Measurements from ENCODE around the gene PPM1E. TPM values are rescaled to one million over a fixed set of nuclear protein-coding genes. Genes with fewer than 3 reads are reported as not detected.

The PPM1E gene
- total RNA-seq, 4 donors from 2014 or later, result 0.42 to 0.91 (median 0.67) TPM

- no peak for DNase-seq (ENCODE audit: extremely low spot score)
- Histone ChIP-seq H3K4me3 (no peak overlapping the region), H3K36me3 (no peaks in the 10 kb centered on the region), H3K9me3 (no peaks in the 10 kb centered on the region), H3K4me1 (no peaks in the 10 kb centered on the region), H3K27me3 (no peaks in the 10 kb centered on the region), H3K27ac (replicated peaks in 1 of 4) (no peak overlapping the region)
- TF ChIP-seq POLR2A (IDR thresholded peaks at IDR 0.05; ENCODE audit: low read depth) (no peak), POLR2AphosphoS5 (IDR thresholded peaks at IDR 0.05) (no peak), CTCF (IDR thresholded peaks at IDR 0.05) (no peak), EP300 (IDR thresholded peaks at IDR 0.05) (no peak)
- intact Hi-C loops (cut with DNase I), result no loop called here
- WGBS, result 73% methylated on average over 4 of the region's 4 CpGs
Measured at GRCh38 chr17:58783380-58783779, 27.7 kb downstream of the PPM1E start.

- intact Hi-C loops (cut with DNase I), result no loop called here
- no peaks in the 10 kb centered on the region for H3K9me3 ChIP-seq
- H3K4me1 ChIP-seq, result no peaks in the 10 kb centered on the region
- no peak overlapping the region for H3K27ac ChIP-seq (replicated peaks in 1 of 4)
- H3K36me3 ChIP-seq, result no peaks in the 10 kb centered on the region
- no peak for DNase-seq (ENCODE audit: extremely low spot score)
- H3K4me3 ChIP-seq, result no peak overlapping the region
- TF ChIP-seq POLR2A (IDR thresholded peaks at IDR 0.05; ENCODE audit: low read depth) (no peak), POLR2AphosphoS5 (IDR thresholded peaks at IDR 0.05) (no peak)
- H3K27me3 ChIP-seq, result no peaks in the 10 kb centered on the region
- 56% methylated on average over 1 of the region's 1 CpG for WGBS
Measured at GRCh38 chr17:58785097-58785496, 29.4 kb downstream of the PPM1E start.

- Histone ChIP-seq H3K9me3 (no peaks in the 10 kb centered on the region), H3K4me3 (no peak overlapping the region), H3K27me3 (no peaks in the 10 kb centered on the region), H3K4me1 (no peaks in the 10 kb centered on the region), H3K27ac (replicated peaks in 1 of 4) (no peak overlapping the region), H3K36me3 (no peaks in the 10 kb centered on the region)
- WGBS, result 62% methylated on average over 3 of the region's 3 CpGs
- no peak for DNase-seq (ENCODE audit: extremely low spot score)
- intact Hi-C loops (cut with DNase I), result no loop called here
- TF ChIP-seq POLR2AphosphoS5 (IDR thresholded peaks at IDR 0.05), result no peak
- TF ChIP-seq POLR2A (IDR thresholded peaks at IDR 0.05; ENCODE audit: low read depth), result no peak
- TF ChIP-seq CTCF (IDR thresholded peaks at IDR 0.05), result no peak
- no peak for TF ChIP-seq EP300 (IDR thresholded peaks at IDR 0.05)
Measured at GRCh38 chr17:58786586-58787295, 31.1 kb downstream of the PPM1E start.

GRCh38 chr17:58788199-58788598 lies 32.5 kb downstream of the PPM1E start:
- intact Hi-C loops (cut with DNase I), result no loop called here
- no peak for DNase-seq (ENCODE audit: extremely low spot score)
- WGBS, result 92% methylated on average over 7 of the region's 7 CpGs

GRCh38 chr17:58789160-58789559 lies 33.5 kb downstream of the PPM1E start:
- Histone ChIP-seq H3K27me3 (no peaks in the 10 kb centered on the region), H3K9me3 (no peaks in the 10 kb centered on the region), H3K4me3 (no peak overlapping the region), H3K4me1 (no peaks in the 10 kb centered on the region), H3K36me3 (no peaks in the 10 kb centered on the region), H3K27ac (replicated peaks in 1 of 4) (no peak overlapping the region)
- no peak for DNase-seq (ENCODE audit: extremely low spot score)
- intact Hi-C loops (cut with DNase I), result no loop called here
- no peak for TF ChIP-seq POLR2AphosphoS5 (IDR thresholded peaks at IDR 0.05)
- no peak for TF ChIP-seq EP300 (IDR thresholded peaks at IDR 0.05)
- TF ChIP-seq POLR2A (IDR thresholded peaks at IDR 0.05; ENCODE audit: low read depth), result no peak
- no peak for TF ChIP-seq CTCF (IDR thresholded peaks at IDR 0.05)
- WGBS, result 91% methylated on average over 3 of the region's 3 CpGs

More at GRCh38 chr17:58788199-58788598, 32.5 kb downstream of the PPM1E start:
- TF ChIP-seq CTCF (IDR thresholded peaks at IDR 0.05) (no peak), POLR2AphosphoS5 (IDR thresholded peaks at IDR 0.05) (no peak), POLR2A (IDR thresholded peaks at IDR 0.05; ENCODE audit: low read depth) (no peak), EP300 (IDR thresholded peaks at IDR 0.05) (no peak)
- H3K27me3 ChIP-seq, result no peaks in the 10 kb centered on the region
- H3K4me1 ChIP-seq, result no peaks in the 10 kb centered on the region
- H3K27ac ChIP-seq (replicated peaks in 1 of 4), result no peak overlapping the region
- H3K36me3 ChIP-seq, result no peaks in the 10 kb centered on the region
- H3K4me3 ChIP-seq, result no peak overlapping the region
- H3K9me3 ChIP-seq, result no peaks in the 10 kb centered on the region

Data from esophagus muscularis mucosa (tissue), 4 donors.